Activated T-cell treated with anti-CD3 and anti-CD28 coated beads, Interleukin-2, amount 50 U/mL, for 1 hour (primary cell): ENCODE results near the gene ABCA3.
"Not testable (repeated sequence)": the region's sequence is repeated elsewhere in the genome, so short reads cannot be mapped to it uniquely, and the experiment has no call there.

ENCODE experiments used
- DNase-seq: peaks from one replicate; pipeline ENCODE4 v3.0.0-alpha.2; 2020

ABCA3 gene

GRCh38 chr16:2340564-2341455, at the start of gene ABCA3:
TSS of gene ABCA3 (minus strand) at chr16:2340728. CDS start at chr16:2326466, 14,262 bp downstream.
- DNase-seq = peak; percentile 97

GRCh38 chr16:2388875-2389433, 48.4 kb upstream of the ABCA3 start:
- DNase-seq = no peak

- DNase-seq = no peak
These were observed 47.8 kb upstream of the ABCA3 start for GRCh38 chr16:2388139-2388874.

- no peak for DNase-seq
These were observed 46.5 kb upstream of the ABCA3 start for GRCh38 chr16:2386990-2387389.

GRCh38 chr16:2385982-2386381, 45.5 kb upstream of the ABCA3 start:
- DNase-seq = not testable (repeated sequence)

- DNase-seq = no peak
These were observed 44.8 kb upstream of the ABCA3 start for GRCh38 chr16:2385190-2385836.

- DNase-seq = no peak
These were observed 43.9 kb upstream of the ABCA3 start for GRCh38 chr16:2384426-2384825.

- no peak for DNase-seq
These were observed 43.0 kb upstream of the ABCA3 start for GRCh38 chr16:2383501-2383900.

GRCh38 chr16:2374644-2375043, 34.1 kb upstream of the ABCA3 start:
- no peak for DNase-seq

GRCh38 chr16:2373176-2373575, 32.6 kb upstream of the ABCA3 start:
- no peak for DNase-seq

- DNase-seq = no peak
These were observed 32.2 kb upstream of the ABCA3 start for GRCh38 chr16:2372684-2373083.

- no peak for DNase-seq
These were observed 30.9 kb upstream of the ABCA3 start for GRCh38 chr16:2371421-2371820.

- no peak for DNase-seq
These were observed 30.2 kb upstream of the ABCA3 start for GRCh38 chr16:2370721-2371120.

GRCh38 chr16:2366660-2367309, 26.3 kb upstream of the ABCA3 start:
- DNase-seq = no peak

- no peak for DNase-seq
These were observed 25.1 kb upstream of the ABCA3 start for GRCh38 chr16:2365397-2366294.

GRCh38 chr16:2364638-2365210, 24.2 kb upstream of the ABCA3 start:
- no peak for DNase-seq

GRCh38 chr16:2362218-2362617, 21.7 kb upstream of the ABCA3 start:
- DNase-seq = no peak

GRCh38 chr16:2361129-2361528, 20.6 kb upstream of the ABCA3 start:
- no peak for DNase-seq

GRCh38 chr16:2359919-2360318, 19.4 kb upstream of the ABCA3 start:
- DNase-seq = no peak

- no peak for DNase-seq
These were observed 18.3 kb upstream of the ABCA3 start for GRCh38 chr16:2358811-2359210.

GRCh38 chr16:2357331-2357730, 16.8 kb upstream of the ABCA3 start:
- DNase-seq = no peak
